GM12878 (cell line): ENCODE measurements around the gene C1R. TPM values are rescaled to one million over a fixed set of nuclear protein-coding genes. Genes with fewer than 3 reads are reported as not detected.

Experiments used
- ATAC-seq: fragments of 200-7000 bp; cut with Tn5 transposase; 3 replicates; pipeline ENCODE4 v1.9.1; 2020; ENCODE audit warnings: mild to moderate bottlenecking, moderate library complexity
- BruUV-seq: library from RNA; stranded (reverse); fragments of 400-500 nt; replicated peaks from 2 replicates; lab custom pipeline; 2021; lab: Mats Ljungman, UMichigan
- CTCF ChIA-PET: fragments of 300-600 bp; sonication (Branson Sonifier 250); formaldehyde crosslinking; extraction: SDS; loops from one replicate; lab custom pipeline; 2021; ENCODE audit warnings: inconsistent platforms; lab: Yijun Ruan, JAX
- POLR2A ChIA-PET: fragments of 350-600 bp; formaldehyde crosslinking; extraction: SDS; loops from one replicate; lab custom pipeline; 2021; ENCODE audit warnings: inconsistent platforms; lab: Charles Lee
- RAD21 ChIA-PET: fragments of 300-600 bp; sonication (Branson Sonifier 250); formaldehyde crosslinking; loops from one replicate; lab custom pipeline; 2023; ENCODE audit warnings: antibody characterized with exemption; ENCODE audit not compliant: unreplicated experiment; lab: Charles Lee
- SMC1A ChIA-PET: fragments of 300-600 bp; sonication (Branson Sonifier 250); formaldehyde crosslinking; loops from one replicate; lab custom pipeline; 2023; ENCODE audit not compliant: unreplicated experiment, uncharacterized antibody; lab: Charles Lee
- DNase-seq: peaks from one replicate; pipeline ENCODE4 v3.0.0-alpha.2; 2011; ENCODE audit warnings: low read depth, low spot score
- FAIRE-seq: peaks from 3 replicates; lab custom pipeline; 2011; peaks lifted over from hg19 to GRCh38; lab: Jason Lieb, UNC
- H2AFZ ChIP-seq: 2 replicates; pipeline ENCODE4 v1.6.0; 2011; ENCODE audit warnings: low read depth, low read length, control low read depth; ENCODE audit not compliant: control insufficient read depth
- H3K27ac ChIP-seq: 2 replicates; pipeline ENCODE4 v1.5.1; 2011; ENCODE audit warnings: control low read depth; ENCODE audit not compliant: control insufficient read depth, insufficient read depth
- H3K27me3 ChIP-seq, 2 experiments: replicated peaks in 1 of 2; 2 replicates each; pipeline versions ENCODE4 v1.6.0 to v1.6.1; 2011; ENCODE audit warnings: low read length in 1 of 2; ENCODE audit not compliant: control insufficient read depth in 2 of 2, insufficient read depth in 2 of 2
- H3K36me3 ChIP-seq, 2 experiments: 2 replicates each; pipeline ENCODE4 v1.5.1; 2011; ENCODE audit warnings: low read length in 1 of 2; ENCODE audit not compliant: control insufficient read depth in 2 of 2, insufficient read depth in 2 of 2
- H3K4me1 ChIP-seq: 2 replicates; pipeline ENCODE4 v1.6.1; 2011; ENCODE audit warnings: mild to moderate bottlenecking, low read length, moderate library complexity, mixed read lengths; ENCODE audit not compliant: control insufficient read depth, insufficient read depth
- H3K4me2 ChIP-seq: 2 replicates; pipeline ENCODE4 v1.6.0; 2011; ENCODE audit warnings: control low read depth; ENCODE audit not compliant: control insufficient read depth, insufficient read depth
- H3K4me3 ChIP-seq: fragments of 200-600 bp; sonication (generic); 2 replicates; pipeline ENCODE4 v1.5.1; 2016
- H3K79me2 ChIP-seq: 2 replicates; pipeline ENCODE4 v1.6.0; 2011; ENCODE audit warnings: low read length; ENCODE audit not compliant: control insufficient read depth, insufficient read depth
- H3K9ac ChIP-seq: 2 replicates; pipeline ENCODE4 v1.8.0; 2011; ENCODE audit warnings: low read length, control low read depth, mixed read lengths; ENCODE audit not compliant: control insufficient read depth, insufficient read depth
- H3K9me3 ChIP-seq: replicated peaks from 3 replicates; pipeline ENCODE4 v1.5.1; 2011; ENCODE audit warnings: mild to moderate bottlenecking, low read length; ENCODE audit not compliant: control insufficient read depth, insufficient read depth
- H4K20me1 ChIP-seq: 2 replicates; pipeline ENCODE4 v1.6.0; 2011; ENCODE audit not compliant: control insufficient read depth, insufficient read depth
- CEBPB ChIP-seq, 2 experiments: fragments of 150-350 bp in 1 of 2; IDR thresholded peaks; 2 replicates each; pipeline ENCODE4 v1.6.1; 2012 to 2014; ENCODE audit warnings: low read depth in 2 of 2, low read length in 2 of 2, borderline replicate concordance in 1 of 2, inconsistent platforms in 1 of 2
- CHD2 ChIP-seq: IDR thresholded peaks from 2 replicates; pipeline ENCODE4 v1.6.1; 2011; ENCODE audit warnings: low read depth, low read length, improper control_type of control experiment, borderline replicate concordance
- EZH2 ChIP-seq: IDR thresholded peaks from 2 replicates; pipeline ENCODE4 v1.6.1; 2012; ENCODE audit warnings: low read depth, mild to moderate bottlenecking, control low read depth, inconsistent platforms, low read length, borderline replicate concordance; ENCODE audit not compliant: control insufficient read depth
- IKZF2 ChIP-seq, 2 experiments: fragments of 450-650 bp; IDR thresholded peaks; 2 replicates each; pipeline ENCODE4 v1.6.1; 2017; ENCODE audit warnings: mild to moderate bottlenecking in 2 of 2, moderate library complexity in 2 of 2
- JUND ChIP-seq: IDR thresholded peaks from 2 replicates; pipeline ENCODE4 v1.6.1; 2012; ENCODE audit warnings: low read depth, mild to moderate bottlenecking, low read length, improper control_type of control experiment, moderate library complexity
- KDM1A ChIP-seq: fragments of 200-600 bp; sonication (generic); IDR thresholded peaks from 2 replicates; pipeline ENCODE4 v1.6.1; 2016; ENCODE audit warnings: borderline replicate concordance
- MEF2B ChIP-seq: fragments of 450-650 bp; IDR thresholded peaks from 2 replicates; pipeline ENCODE4 v1.6.1; 2018; ENCODE audit warnings: mild to moderate bottlenecking, moderate library complexity; ENCODE audit not compliant: partially characterized antibody, poor library complexity, severe bottlenecking
- MTA3 ChIP-seq: IDR thresholded peaks from 2 replicates; pipeline ENCODE4 v1.6.1; 2012; ENCODE audit warnings: low read length, inconsistent platforms, borderline replicate concordance
- SMC3 ChIP-seq: IDR thresholded peaks from 2 replicates; pipeline ENCODE4 v1.6.1; 2011; ENCODE audit warnings: low read length, improper control_type of control experiment, borderline replicate concordance
- SUZ12 ChIP-seq: fragments of 200-600 bp; sonication (generic); IDR thresholded peaks from one replicate; pipeline ENCODE4 v1.6.1; 2018; ENCODE audit warnings: antibody characterized with exemption, mild to moderate bottlenecking; ENCODE audit not compliant: unreplicated experiment
- ZBTB4 ChIP-seq: fragments of 450-650 bp; formaldehyde crosslinking; IDR thresholded peaks from 2 replicates; pipeline ENCODE4 v1.4.0; 2022; ENCODE audit warnings: mild to moderate bottlenecking, moderate library complexity
- ZNF384 ChIP-seq: IDR thresholded peaks from 2 replicates; pipeline ENCODE4 v1.6.1; 2012; ENCODE audit warnings: low read depth, mild to moderate bottlenecking, low read length, improper control_type of control experiment, borderline replicate concordance
- WGBS: methylation state at CpG from one replicate; pipeline ENCODE4 v1.1.6; 2016; ENCODE audit warnings: low lambda C conversion rate; ENCODE audit not compliant: insufficient replicate concordance, insufficient coverage; ENCODE audit errors: missing lambda C conversion rate; 5-methylcytosine and 5-hydroxymethylcytosine counted together
- in situ Hi-C: fragments of 300-500 bp; cut with MboI; formaldehyde crosslinking; loops from 9 replicates; pipeline ENCODE4 v1.14.3; 2018; ENCODE audit warnings: mixed read lengths
- intact Hi-C: fragments of 100-400 bp; cut with micrococcal nuclease; formaldehyde crosslinking; loops from one replicate; pipeline ENCODE4 v1.14.2; 2022; ENCODE audit not compliant: unreplicated experiment
- polyA plus RNA-seq, 11 experiments: library from polyadenylated mRNA; depleted of rRNA in 4 of 11; unstranded in 6 of 11; stranded (reverse) in 5 of 11; fragments of >200 nt; fragmentation: Nextera tagmentation in 4 of 11; fragmentation: Illumina TruSeq in 1 of 11; extraction: Ambion mirVana in 4 of 11; extraction: Trizol in 1 of 11; gene quantifications; 1 replicate in 1 of 11; 2 replicates in 10 of 11; pipeline versions ENCODE4 v1.2.1 to v1.2.3, GENCODE V29; 2011 to 2016; ENCODE audit warnings: inconsistent platforms in 2 of 11, missing spikeins in 2 of 11, low read depth in 1 of 11
- total RNA-seq, 4 experiments: library from RNA; depleted of rRNA in 3 of 4; stranded (reverse); fragments of >200 nt in 3 of 4; fragmentation: Illumina TruSeq in 1 of 4; extraction: Trizol in 1 of 4; gene quantifications; 2 replicates each; pipeline versions ENCODE4 v1.2.1 to v1.2.3, GENCODE V29; 2013 to 2021
- TF ChIP-seq, protein P1 (sequence below): IDR thresholded peaks from 2 replicates; pipeline ENCODE4 v1.6.1; 2012; ENCODE audit warnings: low read depth, low read length, improper control_type of control experiment

The C1R gene
- total and polyA plus RNA-seq, 10 of the 15 experiments (the other 5 are each of a cell fraction or from before 2014, with no cell fraction given), result 0.31 to 1.9 (median 0.96) TPM; not detected in 1

DNA sequence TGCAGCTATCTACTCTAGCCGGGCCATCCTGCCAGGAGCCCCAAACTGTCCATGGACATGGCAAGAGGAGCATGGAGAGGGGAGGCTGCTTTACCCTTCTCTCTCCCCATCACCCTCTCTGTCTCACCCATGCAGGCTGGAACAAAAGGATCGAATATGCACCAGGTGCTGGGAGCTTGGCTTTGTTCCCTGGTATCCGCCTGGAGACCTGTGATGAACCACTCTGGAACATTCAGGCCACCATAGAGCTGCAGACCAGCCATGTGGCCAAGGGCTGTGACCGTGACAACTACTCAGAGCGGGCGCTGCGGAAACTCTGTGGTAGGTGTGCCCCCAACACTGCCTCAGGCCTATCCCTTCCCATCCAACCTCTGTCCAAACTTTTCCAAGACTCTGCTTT, 43.8 kb upstream of the C1R start:
- Histone ChIP-seq H3K9me3 (no peaks in the 10 kb centered on the region), H3K36me3 (peaks cover 7 to 10% of the 10 kb centered on the region in 2 experiments; a peak in 3 of 4 replicates), H2AFZ (no peak overlapping the region), H3K79me2 (no peaks in the 10 kb centered on the region), H3K4me3 (no peak overlapping the region), H3K9ac (no peak overlapping the region), H4K20me1 (no peaks in the 10 kb centered on the region), H3K4me2 (no peak overlapping the region), H3K27me3 (no peaks in the 10 kb centered on the region), H3K27ac (no peak overlapping the region), H3K4me1 (peaks cover 6% of the 10 kb centered on the region)
- RAD21 ChIA-PET, result no interaction called here
- SMC1A ChIA-PET, result no interaction called here
- TF ChIP-seq IKZF2 (IDR thresholded peaks at IDR 0.05) (no peak), SUZ12 (no peak), EZH2 (no peak), CEBPB (IDR thresholded peaks at IDR 0.05; ENCODE audit: borderline replicate concordance in 1 of 2, low read depth in 2 of 2, low read length in 2 of 2) (no peak), ZBTB4 (CRISPR knock-in tag) (no peak), MTA3 (no peak), ZNF384 (no peak), SMC3 (no peak), KDM1A (no peak), CHD2 (no peak), JUND (no peak), MEF2B (no peak)
- TF ChIP-seq, protein P1, sequence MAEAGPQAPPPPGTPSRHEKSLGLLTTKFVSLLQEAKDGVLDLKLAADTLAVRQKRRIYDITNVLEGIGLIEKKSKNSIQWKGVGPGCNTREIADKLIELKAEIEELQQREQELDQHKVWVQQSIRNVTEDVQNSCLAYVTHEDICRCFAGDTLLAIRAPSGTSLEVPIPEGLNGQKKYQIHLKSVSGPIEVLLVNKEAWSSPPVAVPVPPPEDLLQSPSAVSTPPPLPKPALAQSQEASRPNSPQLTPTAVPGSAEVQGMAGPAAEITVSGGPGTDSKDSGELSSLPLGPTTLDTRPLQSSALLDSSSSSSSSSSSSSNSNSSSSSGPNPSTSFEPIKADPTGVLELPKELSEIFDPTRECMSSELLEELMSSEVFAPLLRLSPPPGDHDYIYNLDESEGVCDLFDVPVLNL, result no peak
- BruUV-seq, result no TSS peak
- in situ Hi-C loops (no loop called here), intact Hi-C loops (no loop called here)
- no peak for ATAC-seq
- DNase-seq, result no peak
- CTCF ChIA-PET, result no interaction called here
- POLR2A ChIA-PET, result no interaction called here
- FAIRE-seq, result no peak
- WGBS, result 92% methylated on average over 7 of the region's 7 CpGs
